GM12878 (cell line): ENCODE results near the gene KCNK4. TPM values are rescaled to one million over a fixed set of nuclear protein-coding genes. Genes with fewer than 3 reads are reported as not detected.

Experiments
- ATAC-seq: fragments of 200-7000 bp; cut with Tn5 transposase; 3 replicates; pipeline ENCODE4 v1.9.1; 2020; ENCODE audit warnings: mild to moderate bottlenecking, moderate library complexity
- BruUV-seq: library from RNA; stranded (reverse); fragments of 400-500 nt; replicated peaks from 2 replicates; lab custom pipeline; 2021; lab: Mats Ljungman, UMichigan
- CTCF ChIA-PET: fragments of 300-600 bp; sonication (Branson Sonifier 250); formaldehyde crosslinking; extraction: SDS; loops from one replicate; lab custom pipeline; 2021; ENCODE audit warnings: inconsistent platforms; lab: Yijun Ruan, JAX
- POLR2A ChIA-PET: fragments of 350-600 bp; formaldehyde crosslinking; extraction: SDS; loops from one replicate; lab custom pipeline; 2021; ENCODE audit warnings: inconsistent platforms; lab: Charles Lee
- RAD21 ChIA-PET: fragments of 300-600 bp; sonication (Branson Sonifier 250); formaldehyde crosslinking; loops from one replicate; lab custom pipeline; 2023; ENCODE audit warnings: antibody characterized with exemption; ENCODE audit not compliant: unreplicated experiment; lab: Charles Lee
- SMC1A ChIA-PET: fragments of 300-600 bp; sonication (Branson Sonifier 250); formaldehyde crosslinking; loops from one replicate; lab custom pipeline; 2023; ENCODE audit not compliant: unreplicated experiment, uncharacterized antibody; lab: Charles Lee
- DNase-seq: peaks from one replicate; pipeline ENCODE4 v3.0.0-alpha.2; 2011; ENCODE audit warnings: low read depth, low spot score
- FAIRE-seq: peaks from 3 replicates; lab custom pipeline; 2011; peaks lifted over from hg19 to GRCh38; lab: Jason Lieb, UNC
- H2AFZ ChIP-seq: 2 replicates; pipeline ENCODE4 v1.6.0; 2011; ENCODE audit warnings: low read depth, low read length, control low read depth; ENCODE audit not compliant: control insufficient read depth
- H3K27ac ChIP-seq: 2 replicates; pipeline ENCODE4 v1.5.1; 2011; ENCODE audit warnings: control low read depth; ENCODE audit not compliant: control insufficient read depth, insufficient read depth
- H3K27me3 ChIP-seq, 2 experiments: replicated peaks in 1 of 2; 2 replicates each; pipeline versions ENCODE4 v1.6.0 to v1.6.1; 2011; ENCODE audit warnings: low read length in 1 of 2; ENCODE audit not compliant: control insufficient read depth in 2 of 2, insufficient read depth in 2 of 2
- H3K36me3 ChIP-seq, 2 experiments: 2 replicates each; pipeline ENCODE4 v1.5.1; 2011; ENCODE audit warnings: low read length in 1 of 2; ENCODE audit not compliant: control insufficient read depth in 2 of 2, insufficient read depth in 2 of 2
- H3K4me1 ChIP-seq: 2 replicates; pipeline ENCODE4 v1.6.1; 2011; ENCODE audit warnings: mild to moderate bottlenecking, low read length, moderate library complexity, mixed read lengths; ENCODE audit not compliant: control insufficient read depth, insufficient read depth
- H3K4me2 ChIP-seq: 2 replicates; pipeline ENCODE4 v1.6.0; 2011; ENCODE audit warnings: control low read depth; ENCODE audit not compliant: control insufficient read depth, insufficient read depth
- H3K4me3 ChIP-seq: fragments of 200-600 bp; sonication (generic); 2 replicates; pipeline ENCODE4 v1.5.1; 2016
- H3K79me2 ChIP-seq: 2 replicates; pipeline ENCODE4 v1.6.0; 2011; ENCODE audit warnings: low read length; ENCODE audit not compliant: control insufficient read depth, insufficient read depth
- H3K9ac ChIP-seq: 2 replicates; pipeline ENCODE4 v1.8.0; 2011; ENCODE audit warnings: low read length, control low read depth, mixed read lengths; ENCODE audit not compliant: control insufficient read depth, insufficient read depth
- H3K9me3 ChIP-seq: replicated peaks from 3 replicates; pipeline ENCODE4 v1.5.1; 2011; ENCODE audit warnings: mild to moderate bottlenecking, low read length; ENCODE audit not compliant: control insufficient read depth, insufficient read depth
- H4K20me1 ChIP-seq: 2 replicates; pipeline ENCODE4 v1.6.0; 2011; ENCODE audit not compliant: control insufficient read depth, insufficient read depth
- ATF2 ChIP-seq: IDR thresholded peaks from 2 replicates; pipeline ENCODE4 v1.6.1; 2012; ENCODE audit warnings: low read length, inconsistent platforms
- CTCF ChIP-seq, 3 experiments: IDR thresholded peaks in 2 of 3; conservative IDR thresholded peaks in 1 of 3; 2 replicates each; pipeline ENCODE4 v1.5.1; 2011; ENCODE audit warnings: low read depth in 3 of 3, low read length in 3 of 3, mild to moderate bottlenecking in 3 of 3, control low read depth in 2 of 3, moderate library complexity in 2 of 3, inconsistent platforms in 1 of 3, mixed read lengths in 1 of 3; ENCODE audit not compliant: control insufficient read depth in 2 of 3, insufficient read depth in 1 of 3; ENCODE audit errors: extremely low read depth in 1 of 3
- KAT2A ChIP-seq: conservative IDR thresholded peaks from 2 replicates; pipeline ENCODE4 v1.6.1; 2011; ENCODE audit warnings: low read depth, low read length; ENCODE audit not compliant: control insufficient read depth
- NBN ChIP-seq: fragments of 450-650 bp; IDR thresholded peaks from 2 replicates; pipeline ENCODE4 v1.6.1; 2016
- NR2C1 ChIP-seq: fragments of 450-650 bp; IDR thresholded peaks from 2 replicates; pipeline ENCODE4 v1.6.1; 2017; ENCODE audit warnings: antibody characterized with exemption, mild to moderate bottlenecking, moderate library complexity
- NRF1 ChIP-seq: conservative IDR thresholded peaks from 2 replicates; pipeline ENCODE4 v1.6.1; 2011; ENCODE audit warnings: mild to moderate bottlenecking, low read depth, low read length, improper control_type of control experiment
- WGBS: methylation state at CpG from one replicate; pipeline ENCODE4 v1.1.6; 2016; ENCODE audit warnings: low lambda C conversion rate; ENCODE audit not compliant: insufficient replicate concordance, insufficient coverage; ENCODE audit errors: missing lambda C conversion rate; 5-methylcytosine and 5-hydroxymethylcytosine counted together
- in situ Hi-C: fragments of 300-500 bp; cut with MboI; formaldehyde crosslinking; loops from 9 replicates; pipeline ENCODE4 v1.14.3; 2018; ENCODE audit warnings: mixed read lengths
- intact Hi-C: fragments of 100-400 bp; cut with micrococcal nuclease; formaldehyde crosslinking; loops from one replicate; pipeline ENCODE4 v1.14.2; 2022; ENCODE audit not compliant: unreplicated experiment
- polyA plus RNA-seq, 11 experiments: library from polyadenylated mRNA; depleted of rRNA in 4 of 11; unstranded in 6 of 11; stranded (reverse) in 5 of 11; fragments of >200 nt; fragmentation: Nextera tagmentation in 4 of 11; fragmentation: Illumina TruSeq in 1 of 11; extraction: Ambion mirVana in 4 of 11; extraction: Trizol in 1 of 11; gene quantifications; 1 replicate in 1 of 11; 2 replicates in 10 of 11; pipeline versions ENCODE4 v1.2.1 to v1.2.3, GENCODE V29; 2011 to 2016; ENCODE audit warnings: inconsistent platforms in 2 of 11, missing spikeins in 2 of 11, low read depth in 1 of 11
- total RNA-seq, 4 experiments: library from RNA; depleted of rRNA in 3 of 4; stranded (reverse); fragments of >200 nt in 3 of 4; fragmentation: Illumina TruSeq in 1 of 4; extraction: Trizol in 1 of 4; gene quantifications; 2 replicates each; pipeline versions ENCODE4 v1.2.1 to v1.2.3, GENCODE V29; 2013 to 2021

KCNK4 gene
- total and polyA plus RNA-seq, 10 of the 15 experiments (the other 5 are each of a cell fraction or from before 2014, with no cell fraction given): 0.04 TPM; not detected in 9

- over 99% methylated on average over 7 of the region's 7 CpGs for WGBS
- no peak overlapping the region for H3K9ac ChIP-seq
- BruUV-seq: no TSS peak
- ChIA-PET CTCF (interaction anchor here (5.5 to 5.9 kb wide), 2 partner anchors 16 to 33 kb away, joined by 143 to 228 read pairs; partner anchors contain the start of gene CCDC88B), SMC1A (interaction anchor here (5.3 kb wide), 1 partner anchor 12 kb away, joined by 71 read pairs; no protein-coding TSS in a partner anchor), POLR2A (interaction anchor here (0.7 to 1.3 kb wide), 2 partner anchors 32 to 482 kb away, joined by 3 read pairs; partner anchors contain the start of gene MARK2), RAD21 (interaction anchor here (1.6 to 5.6 kb wide), 2 partner anchors 11 to 37 kb away, joined by 5 to 176 read pairs; partner anchors contain the start of gene RPS6KA4)
- no peaks in the 10 kb centered on the region for H4K20me1 ChIP-seq
- no peak for DNase-seq
- no peak for TF ChIP-seq KAT2A
- no peak for TF ChIP-seq CTCF (IDR thresholded peaks at IDR 0.05 in 2 of 3, conservative IDR thresholded peaks at IDR 0.05 in 1 of 3; ENCODE audit: control insufficient read depth in 2 of 3, extremely low read depth in 1 of 3, insufficient read depth in 1 of 3, low read depth in 3 of 3, low read length in 3 of 3)
- TF ChIP-seq NRF1: no peak
- TF ChIP-seq NBN: no peak
- TF ChIP-seq ATF2: no peak
- TF ChIP-seq NR2C1: no peak
- H3K27ac ChIP-seq: no peak overlapping the region
- ATAC-seq: no peak
- H3K4me3 ChIP-seq: no peak overlapping the region
- H3K36me3 ChIP-seq: peaks cover 0 to 6% of the 10 kb centered on the region in 2 experiments; a peak in 2 of 4 replicates
- in situ Hi-C loops (no loop called here), intact Hi-C loops (no loop called here)
- H3K27me3 ChIP-seq: no peaks in the 10 kb centered on the region
- peaks cover 26% of the 10 kb centered on the region for H3K79me2 ChIP-seq
- no peak for FAIRE-seq
- H3K9me3 ChIP-seq: no peaks in the 10 kb centered on the region
- peaks cover 9% of the 10 kb centered on the region for H3K4me1 ChIP-seq
- no peak overlapping the region for H3K4me2 ChIP-seq
- H2AFZ ChIP-seq: no peak overlapping the region
Observed at GRCh38 chr11:64320556-64320955, 29.5 kb downstream of the KCNK4 start.
